ENCODE measurements around the gene KSR2. TPM values are rescaled to one million over a fixed set of nuclear protein-coding genes. Genes with fewer than 3 reads are reported as not detected.

KSR2 gene
- total RNA-seq, 1 donor from 2014 or later, result not detected

- no peak overlapping the region for H3K27ac ChIP-seq (replicated peaks)
- no peaks in the 10 kb centered on the region for H3K36me3 ChIP-seq
- peaks cover 39% of the 10 kb centered on the region for H3K27me3 ChIP-seq (ENCODE audit: low read depth)
- TF ChIP-seq CTCF (IDR thresholded peaks at IDR 0.05; ENCODE audit: borderline replicate concordance), result no peak
- intact Hi-C loops (cut with micrococcal nuclease), result no loop called here
- no peaks in the 10 kb centered on the region for H3K4me1 ChIP-seq
- H3K4me3 ChIP-seq, result no peak overlapping the region
- DNase-seq, result no peak
- H3K9me3 ChIP-seq (replicated peaks), result peaks cover 21% of the 10 kb centered on the region
Observed at GRCh38 chr12:117692512-117692911, 276.3 kb downstream of the KSR2 start.

- no peak for TF ChIP-seq CTCF (IDR thresholded peaks at IDR 0.05; ENCODE audit: borderline replicate concordance)
- peaks cover 59% of the 10 kb centered on the region for H3K27me3 ChIP-seq (ENCODE audit: low read depth)
- DNase-seq, result no peak
- H3K36me3 ChIP-seq, result no peaks in the 10 kb centered on the region
- intact Hi-C loops (cut with micrococcal nuclease), result no loop called here
- H3K4me3 ChIP-seq, result no peak overlapping the region
- peaks cover 21% of the 10 kb centered on the region for H3K9me3 ChIP-seq (replicated peaks)
- H3K4me1 ChIP-seq, result no peaks in the 10 kb centered on the region
- H3K27ac ChIP-seq (replicated peaks), result no peak overlapping the region
Observed at GRCh38 chr12:117689857-117690256, 278.9 kb downstream of the KSR2 start.

GRCh38 chr12:117688446-117688845 lies 280.3 kb downstream of the KSR2 start:
- Histone ChIP-seq H3K27ac (replicated peaks) (no peak overlapping the region), H3K27me3 (ENCODE audit: low read depth) (peaks cover 70% of the 10 kb centered on the region), H3K4me3 (no peak overlapping the region), H3K4me1 (no peaks in the 10 kb centered on the region), H3K9me3 (replicated peaks) (peaks cover 9% of the 10 kb centered on the region), H3K36me3 (no peaks in the 10 kb centered on the region)
- intact Hi-C loops (cut with micrococcal nuclease), result no loop called here
- no peak for DNase-seq
- TF ChIP-seq CTCF (IDR thresholded peaks at IDR 0.05; ENCODE audit: borderline replicate concordance), result no peak

GRCh38 chr12:117686911-117687377 lies 281.8 kb downstream of the KSR2 start:
- Histone ChIP-seq H3K9me3 (replicated peaks) (no peaks in the 10 kb centered on the region), H3K4me3 (no peak overlapping the region), H3K36me3 (no peaks in the 10 kb centered on the region), H3K27me3 (ENCODE audit: low read depth) (peaks cover 82% of the 10 kb centered on the region), H3K4me1 (no peaks in the 10 kb centered on the region), H3K27ac (replicated peaks) (no peak overlapping the region)
- no peak for TF ChIP-seq CTCF (IDR thresholded peaks at IDR 0.05; ENCODE audit: borderline replicate concordance)
- intact Hi-C loops (cut with micrococcal nuclease), result no loop called here
- DNase-seq, result no peak

- no peak overlapping the region for H3K27ac ChIP-seq (replicated peaks)
- H3K36me3 ChIP-seq, result no peaks in the 10 kb centered on the region
- H3K27me3 ChIP-seq (ENCODE audit: low read depth), result peaks cover 75% of the 10 kb centered on the region
- no peak overlapping the region for H3K4me3 ChIP-seq
- TF ChIP-seq CTCF (IDR thresholded peaks at IDR 0.05; ENCODE audit: borderline replicate concordance), result no peak
- intact Hi-C loops (cut with micrococcal nuclease), result no loop called here
- no peak for DNase-seq
- H3K9me3 ChIP-seq (replicated peaks), result no peaks in the 10 kb centered on the region
- no peaks in the 10 kb centered on the region for H3K4me1 ChIP-seq
Observed at GRCh38 chr12:117686210-117686609, 282.6 kb downstream of the KSR2 start.
